Left ventricle myocardium inferior (tissue), 1 donor: Measurements from ENCODE around the gene NBPF8. TPM values are rescaled to one million over a fixed set of nuclear protein-coding genes. Genes with fewer than 3 reads are reported as not detected.
"Not testable (repeated sequence)": the region's sequence is repeated elsewhere in the genome, so short reads cannot be mapped to it uniquely, and the experiment has no call there.

Experiments used
- DNase-seq: peaks from one replicate; pipeline ENCODE4 v3.0.0-alpha.2; 2020
- H3K27ac ChIP-seq: fragments of 200-600 bp; replicated peaks from 2 replicates; pipeline ENCODE4 v1.8.0; 2021
- H3K27me3 ChIP-seq: fragments of 200-600 bp; 2 replicates; pipeline ENCODE4 v1.8.0; 2021; ENCODE audit warnings: low read depth
- H3K36me3 ChIP-seq: fragments of 200-600 bp; 2 replicates; pipeline ENCODE4 v1.8.0; 2021
- H3K4me1 ChIP-seq: fragments of 200-600 bp; 2 replicates; pipeline ENCODE4 v1.8.0; 2021
- H3K4me3 ChIP-seq: fragments of 200-600 bp; 2 replicates; pipeline ENCODE4 v1.8.0; 2021; ENCODE audit warnings: mild to moderate bottlenecking, moderate library complexity
- H3K9me3 ChIP-seq: fragments of 200-600 bp; replicated peaks from 2 replicates; pipeline ENCODE4 v1.8.0; 2021
- intact Hi-C: fragments of 100-400 bp; cut with micrococcal nuclease; formaldehyde crosslinking; loops from one replicate; pipeline ENCODE4 v1.11.0; 2022
- total RNA-seq: library from RNA; stranded (reverse); fragmentation: NEBNext Ultra II Directional; extraction: Animal tissue kit (Norgen Biotek cat#: 25700); gene quantifications from one replicate; pipeline ENCODE4 v1.2.1, GENCODE V29; 2021
- donor health status: DM: no; HTN: yes; CAD: no; lungs with severe emphysema.

The NBPF8 gene
- total RNA-seq, 1 donor from 2014 or later = 1.2 TPM

DNA sequence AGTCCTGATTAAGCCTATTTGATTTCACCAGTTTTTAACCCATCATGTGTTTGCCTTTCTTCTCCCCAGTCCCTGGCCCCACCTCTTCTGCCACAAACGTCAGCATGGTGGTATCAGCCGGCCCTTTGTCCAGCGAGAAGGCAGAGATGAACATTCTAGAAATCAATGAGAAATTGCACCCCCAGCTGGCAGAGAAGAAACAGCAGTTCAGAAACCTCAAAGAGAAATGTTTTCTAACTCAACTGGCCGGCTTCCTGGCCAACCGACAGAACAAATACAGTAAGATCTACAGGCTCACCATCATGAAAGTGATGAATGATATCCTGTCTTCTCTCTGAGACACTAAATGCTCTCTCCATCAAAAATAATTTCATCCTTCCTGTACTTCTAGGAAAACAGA lies 34.3 kb downstream of the NBPF8 start:
- H3K27me3 ChIP-seq, intact Hi-C loops, H3K36me3 ChIP-seq, DNase-seq, H3K27ac ChIP-seq, H3K9me3 ChIP-seq, H3K4me3 ChIP-seq, H3K4me1 ChIP-seq: not testable (repeated sequence)

Other genes with a start within 250 kb of the NBPF8 start
- gene SEC22B, start 238.5 kb upstream of the NBPF8 start, total RNA-seq = 16.4 TPM